LHCN-M2 (cell line): ENCODE data around the gene IL11. TPM values are rescaled to one million over a fixed set of nuclear protein-coding genes. Genes with fewer than 3 reads are reported as not detected.

ENCODE experiments used
- DNase-seq: peaks from one replicate; pipeline ENCODE4 v3.0.0-alpha.2; 2012; ENCODE audit warnings: low read depth
- total RNA-seq: library from RNA; depleted of rRNA; stranded (reverse); fragments of >200 nt; gene quantifications from 2 replicates; pipeline ENCODE4 v1.2.3, GENCODE V29; 2014

IL11 gene
- total RNA-seq, 1 experiment from 2014 or later, result 1.7 TPM

DNA sequence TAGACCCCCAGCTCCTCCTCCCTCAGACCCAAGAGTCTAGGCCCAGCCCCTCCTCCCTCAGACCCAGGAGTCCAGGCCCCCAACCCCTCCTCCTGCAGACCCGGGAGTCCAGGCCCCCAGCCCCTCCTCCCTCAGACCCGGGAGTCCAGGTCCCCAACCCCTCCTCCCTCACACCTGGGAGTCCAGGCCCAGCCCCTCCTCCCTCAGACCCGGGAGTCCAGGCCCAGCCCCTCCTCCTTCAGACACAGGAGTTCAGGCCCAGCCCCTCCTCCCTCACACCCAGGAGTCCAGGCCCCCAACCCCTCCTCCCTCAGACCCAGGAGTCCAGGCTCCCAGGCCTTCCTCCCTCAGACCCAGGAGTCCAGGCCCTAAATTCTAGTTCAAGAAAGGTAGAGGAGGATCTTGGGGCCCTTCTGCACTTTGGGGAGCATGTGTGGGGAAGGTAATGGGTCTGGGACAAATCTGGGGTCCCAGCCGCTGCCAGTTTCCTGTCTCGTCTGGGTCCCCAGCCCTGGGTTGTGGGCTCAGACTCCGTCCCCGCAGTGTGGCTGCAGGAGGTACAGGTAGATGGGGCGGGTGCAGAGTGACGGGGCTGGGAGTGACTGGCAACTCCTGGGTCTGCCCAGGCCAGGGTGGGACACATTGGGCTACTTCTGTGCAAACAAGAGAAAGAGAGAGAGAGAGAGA lies 3.2 kb upstream of the IL11 start:
- DNase-seq, result no peak

DNA sequence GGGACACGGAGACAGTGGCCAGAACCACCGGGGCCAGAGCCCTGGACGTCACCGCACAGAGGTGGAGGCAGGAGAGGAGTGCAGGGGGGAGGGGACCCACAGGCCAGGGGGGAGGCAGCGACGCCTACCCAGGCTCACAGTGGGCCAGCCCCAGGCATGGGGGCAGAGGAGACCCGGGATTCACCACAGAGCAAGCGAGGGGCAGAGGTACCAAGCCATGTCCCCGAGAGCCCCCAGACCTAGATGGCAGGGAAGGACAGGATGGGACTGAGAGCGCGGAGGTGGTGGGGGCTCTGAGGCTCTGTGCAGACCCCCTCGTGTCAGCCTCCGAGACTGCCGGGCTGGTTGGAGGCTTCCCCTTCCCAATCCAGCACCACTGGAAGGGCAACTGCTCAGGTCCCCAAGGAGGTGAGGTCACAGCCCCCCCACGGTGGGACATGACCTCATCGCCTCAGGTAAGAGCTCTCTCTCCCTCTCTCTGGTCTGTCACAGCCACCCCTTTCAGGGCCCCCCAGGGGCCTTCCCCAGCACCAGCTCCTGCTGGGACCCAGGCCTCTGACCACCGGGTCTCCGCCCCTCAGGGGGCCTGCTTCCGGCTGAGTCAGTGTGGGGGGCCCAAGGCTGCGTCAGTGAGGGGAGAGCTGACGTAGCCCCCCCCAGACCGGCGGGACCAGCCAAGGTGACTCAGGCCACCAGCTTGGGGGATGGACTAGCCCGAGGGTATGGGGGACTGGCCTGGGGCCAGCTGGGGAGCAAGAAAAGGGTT lies 2.2 kb upstream of the IL11 start:
- no peak for DNase-seq

- peak; percentile 57 for DNase-seq
Measured at GRCh38 chr19:55369653-55370304, 484 bp downstream of the IL11 start.

DNA sequence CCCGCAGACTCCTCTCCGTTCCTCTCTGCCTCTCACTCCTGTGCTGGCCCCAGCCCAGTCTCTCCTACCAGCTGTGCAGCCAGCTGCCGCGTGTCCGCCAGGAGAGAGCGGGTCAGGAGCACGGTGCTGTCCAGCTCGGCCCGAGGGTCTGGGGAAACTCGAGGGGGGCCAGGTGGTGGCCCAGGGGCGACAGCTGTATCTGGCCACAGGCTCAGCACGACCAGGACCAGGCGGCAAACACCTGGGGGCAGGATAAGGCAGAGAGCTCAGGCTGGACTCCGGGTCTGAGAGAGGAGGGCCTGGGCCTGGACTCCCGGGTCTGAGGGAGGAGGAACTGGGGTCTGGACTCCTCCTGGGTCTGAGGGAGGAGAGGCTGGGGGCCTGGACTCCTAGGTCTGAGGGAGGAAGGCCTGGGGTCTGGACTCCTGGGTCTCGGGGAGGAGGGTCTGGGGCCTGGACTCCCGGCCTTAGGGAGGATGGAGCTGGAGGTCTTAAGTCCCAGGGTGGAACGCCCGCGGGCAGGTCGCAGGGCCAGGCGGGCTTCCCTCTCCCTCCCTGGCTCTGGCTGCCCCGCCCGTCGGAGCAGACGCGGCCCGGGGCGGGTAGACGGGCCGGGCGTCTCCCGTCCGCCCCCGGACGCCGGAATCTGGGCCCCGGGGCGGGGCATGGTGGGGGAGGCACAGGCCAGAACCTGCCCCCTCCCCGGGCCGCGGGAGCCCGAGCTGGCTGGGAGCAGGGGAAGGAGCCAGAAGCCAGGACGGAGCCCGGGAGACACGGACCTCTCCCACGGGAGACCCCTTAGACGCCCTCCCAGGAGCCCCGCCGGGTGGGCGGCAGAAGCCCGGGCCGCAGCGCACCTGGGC lies 1.3 kb downstream of the IL11 start:
- DNase-seq, result no peak

DNA sequence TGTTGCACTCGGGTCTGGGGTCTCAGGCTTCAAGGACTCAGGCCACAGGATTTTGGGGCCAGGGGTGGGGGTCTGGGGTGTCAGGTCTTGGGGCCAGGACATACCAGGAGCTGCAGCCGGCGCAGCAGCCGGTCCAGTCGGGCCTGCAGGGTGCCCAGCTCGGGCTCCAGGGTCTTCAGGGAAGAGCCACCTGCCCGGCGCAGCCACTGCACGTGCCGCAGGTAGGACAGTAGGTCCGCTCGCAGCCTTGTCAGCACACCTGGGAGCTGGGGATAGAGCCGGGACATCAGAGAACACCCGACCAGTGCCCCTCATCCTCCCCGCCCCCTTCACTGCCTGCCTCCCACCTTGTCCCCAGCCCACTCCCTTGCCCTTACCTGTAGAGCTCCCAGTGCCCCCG lies 2.2 kb downstream of the IL11 start:
- no peak for DNase-seq

DNA sequence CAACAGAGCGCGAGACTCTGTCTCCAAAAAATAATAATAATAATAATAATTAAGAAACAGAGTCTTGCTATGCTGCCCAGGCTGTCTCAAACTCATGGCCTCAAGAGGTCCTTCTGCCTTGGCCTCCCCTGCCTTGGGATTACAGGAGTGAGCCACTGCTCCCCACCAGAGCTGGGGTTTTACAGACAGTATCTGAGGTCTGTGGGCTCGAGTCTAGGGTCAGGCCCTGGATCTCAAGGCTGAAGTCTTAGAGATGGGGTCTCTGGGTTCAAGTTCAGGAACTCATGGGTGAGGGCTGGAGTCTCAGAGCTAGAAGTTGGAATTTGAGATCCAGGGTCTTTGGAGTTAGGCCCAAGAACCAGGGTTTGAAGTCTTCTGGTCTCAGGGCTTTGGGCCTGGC lies 3.5 kb downstream of the IL11 start:
- DNase-seq, result no peak

DNA sequence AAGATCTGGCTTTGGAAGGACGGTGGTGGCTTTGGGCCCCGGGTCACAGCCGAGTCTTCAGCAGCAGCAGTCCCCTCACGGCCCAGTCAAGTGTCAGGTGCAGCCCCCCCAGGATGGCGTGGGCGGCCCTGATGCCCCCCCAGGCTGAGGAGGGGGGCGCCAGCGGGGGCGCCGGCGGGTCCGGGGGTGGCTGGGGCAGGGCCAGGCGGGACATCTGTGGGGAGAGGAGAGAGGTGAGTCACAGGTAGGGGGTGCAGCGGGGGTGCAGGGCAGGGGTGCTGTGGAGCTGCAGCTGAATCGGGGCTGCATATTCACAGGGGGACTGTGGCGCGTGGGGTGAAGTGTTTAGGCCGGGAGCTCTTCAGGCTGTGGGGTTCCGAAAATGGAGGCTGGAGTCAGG lies 4.3 kb downstream of the IL11 start:
- DNase-seq, result no peak

- DNase-seq, result no peak
Measured at GRCh38 chr19:55365245-55365644, 5.0 kb downstream of the IL11 start.

- no peak for DNase-seq
Measured at GRCh38 chr19:55362990-55363716, 7.1 kb downstream of the IL11 start, which contains the start of gene GARIN5B. Gene GARIN5B, minus strand, starts transcription at chr19:55363260. Its CDS starts 194 bp downstream, at chr19:55363066.

- no peak for DNase-seq
Measured at GRCh38 chr19:55362174-55362989, 7.9 kb downstream of the IL11 start.

GRCh38 chr19:55360902-55361301 lies 9.4 kb downstream of the IL11 start:
- DNase-seq, result no peak

GRCh38 chr19:55358943-55359908 lies 11.0 kb downstream of the IL11 start:
- no peak for DNase-seq

GRCh38 chr19:55358493-55358892 lies 11.8 kb downstream of the IL11 start:
- no peak for DNase-seq

DNA sequence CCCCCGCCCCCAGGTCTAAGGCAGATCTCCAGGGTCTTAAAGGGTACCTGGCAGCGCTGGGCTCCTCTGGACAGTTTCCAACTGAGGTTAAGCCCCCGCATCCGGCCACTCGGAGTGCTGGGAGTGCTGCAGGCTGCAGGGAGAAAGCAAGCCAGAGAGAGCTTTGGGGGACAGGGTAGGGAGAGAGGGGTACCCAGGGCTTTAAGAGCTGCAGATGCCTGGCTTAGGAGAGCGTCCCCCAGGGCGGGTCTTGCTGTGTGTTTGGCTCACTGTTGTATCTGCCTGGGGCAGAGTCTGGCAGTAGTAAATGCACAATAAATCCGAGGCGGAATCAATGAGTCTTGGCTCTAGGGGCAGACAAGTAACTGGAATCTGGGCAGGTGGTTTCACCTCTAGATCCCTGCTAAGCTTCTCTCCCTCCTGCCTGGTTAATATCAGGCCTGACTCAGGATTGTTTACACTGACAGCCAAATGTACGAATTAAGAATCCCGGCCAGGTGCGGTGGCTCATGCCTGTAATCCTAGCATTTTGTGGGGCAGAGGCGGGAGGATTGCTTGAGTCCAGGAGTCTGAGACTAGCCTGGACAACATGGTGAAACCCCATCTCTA lies 14.9 kb downstream of the IL11 start:
- no peak for DNase-seq

GRCh38 chr19:55354698-55355212 lies 15.5 kb downstream of the IL11 start, which contains the start of gene COX6B2:
Gene COX6B2, minus strand, starts transcription at chr19:55354719. Its CDS starts 198 bp downstream, at chr19:55354521.
- DNase-seq, result no peak

DNA sequence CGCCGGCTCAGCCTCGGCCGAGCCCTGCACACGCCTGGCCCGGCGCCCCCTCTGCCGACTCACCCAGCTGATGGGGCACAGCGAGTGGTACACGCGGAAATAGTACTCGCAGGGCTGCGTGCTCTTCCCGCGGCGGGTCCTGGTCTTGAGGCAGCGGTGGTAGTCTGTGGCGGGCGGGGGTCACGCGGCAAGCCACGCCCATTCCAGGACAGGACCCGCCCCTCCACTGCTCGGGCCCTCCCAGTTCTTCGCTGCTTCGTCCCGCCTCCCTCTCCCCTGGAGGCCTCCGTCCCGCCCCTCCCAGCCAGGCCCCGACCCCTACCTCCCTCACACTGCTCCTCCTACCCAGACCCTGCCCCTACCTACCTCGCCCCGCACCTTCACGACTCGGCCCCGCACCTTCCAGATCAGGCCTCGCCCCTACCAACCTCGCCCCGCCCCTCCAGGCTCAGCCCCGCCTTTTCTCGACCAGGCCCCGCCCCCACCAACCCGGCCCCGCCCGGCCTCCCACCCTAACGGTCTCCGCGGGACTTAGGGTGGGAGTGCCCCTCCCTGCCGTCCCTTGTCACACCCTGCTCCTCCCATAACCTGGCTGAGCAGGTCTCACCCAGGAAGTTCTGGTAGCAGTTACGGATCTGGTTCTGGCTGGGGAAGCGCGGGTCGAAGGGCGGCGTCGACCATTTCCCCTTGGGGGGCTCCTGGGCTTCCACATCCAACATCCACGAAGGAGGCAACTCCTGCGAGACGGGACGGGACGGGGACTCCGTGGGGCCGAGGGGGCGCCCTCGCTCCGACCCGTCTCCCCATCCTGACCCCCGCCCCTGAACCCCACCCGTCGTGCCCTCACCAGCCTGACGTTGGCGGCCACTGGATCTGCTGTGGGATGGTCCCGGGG lies 16.2 kb downstream of the IL11 start:
- no peak for DNase-seq

DNA sequence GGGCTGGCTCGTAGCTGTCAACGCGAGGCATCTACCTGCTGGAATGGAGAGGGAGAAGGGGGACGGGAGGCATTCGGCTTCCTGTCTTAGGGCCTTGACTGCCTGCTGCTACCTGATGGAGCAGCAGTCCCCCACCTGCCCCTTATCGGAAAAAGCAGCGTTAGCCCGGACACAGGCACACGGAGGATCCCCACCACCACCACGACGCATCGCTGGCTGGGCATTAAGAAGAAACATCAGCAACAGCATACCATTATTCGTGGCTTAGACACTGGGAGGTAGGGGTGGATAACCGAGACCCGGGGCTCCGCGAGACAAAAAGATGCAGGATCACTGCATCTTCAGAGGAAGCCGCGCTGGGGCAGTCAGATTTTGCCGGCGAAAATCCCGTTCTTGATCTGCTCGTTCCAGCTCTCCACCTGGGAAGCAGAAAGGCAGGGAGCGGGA lies 16.9 kb downstream of the IL11 start:
- DNase-seq, result no peak
